ENCODE data around the gene OSBPL10.

Gene OSBPL10

DNA sequence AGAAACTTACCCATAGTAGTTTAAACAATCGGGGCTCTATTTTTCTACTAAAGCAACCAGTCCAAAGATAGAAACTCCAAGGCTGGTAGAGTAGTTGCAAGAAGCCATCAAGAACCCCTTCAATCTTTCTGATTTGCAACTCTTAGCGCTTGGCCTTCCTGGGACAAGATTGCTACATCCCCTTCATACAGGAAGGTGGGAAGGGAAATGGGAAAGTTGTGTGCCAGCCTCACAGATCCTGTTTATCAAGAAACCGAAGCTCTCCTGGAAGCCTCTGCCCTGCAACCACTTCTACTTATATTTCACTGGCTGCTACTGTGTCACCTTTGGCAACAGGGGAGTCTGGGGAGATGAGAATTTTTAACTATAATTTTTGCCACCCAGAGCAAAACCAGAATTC lies 46.2 kb downstream of the OSBPL10 start:
- no peaks in the 10 kb centered on the region for H3K36me3 Mint-ChIP-seq (ENCODE audit: low read depth)
- peaks cover 19% of the 10 kb centered on the region for H3K4me1 Mint-ChIP-seq
- no peak overlapping the region for H3K27ac Mint-ChIP-seq
- no peaks in the 10 kb centered on the region for H3K27me3 Mint-ChIP-seq
- ATAC-seq, result no peak
- no peaks in the 10 kb centered on the region for H3K9me3 Mint-ChIP-seq
- no peak overlapping the region for H3K4me3 Mint-ChIP-seq
- no peak for DNase-seq

DNA sequence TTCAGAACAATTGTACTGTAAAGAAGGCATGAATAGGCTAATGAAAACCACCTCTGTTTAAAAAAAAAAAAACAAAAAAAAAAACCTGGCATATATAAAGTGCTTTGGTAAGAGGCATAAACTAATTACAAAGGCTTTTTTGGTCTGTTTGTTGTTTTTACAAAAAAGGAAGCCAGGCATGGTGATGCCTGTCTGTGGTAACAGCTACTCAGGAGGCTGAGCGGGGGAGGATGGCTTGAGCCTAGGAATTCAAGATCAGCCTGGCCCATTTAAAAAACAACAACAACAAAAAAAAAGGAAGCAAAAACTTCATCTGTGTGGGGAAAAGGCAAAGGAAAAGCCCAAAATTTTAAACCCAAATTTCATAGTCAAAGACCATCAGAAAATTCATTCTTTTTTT lies 47.0 kb downstream of the OSBPL10 start:
- peaks cover 19% of the 10 kb centered on the region for H3K4me1 Mint-ChIP-seq
- H3K4me3 Mint-ChIP-seq, result no peak overlapping the region
- no peaks in the 10 kb centered on the region for H3K9me3 Mint-ChIP-seq
- no peak overlapping the region for H3K27ac Mint-ChIP-seq
- no peak for DNase-seq
- H3K27me3 Mint-ChIP-seq, result no peaks in the 10 kb centered on the region
- no peak for ATAC-seq
- H3K36me3 Mint-ChIP-seq (ENCODE audit: low read depth), result no peaks in the 10 kb centered on the region

DNA sequence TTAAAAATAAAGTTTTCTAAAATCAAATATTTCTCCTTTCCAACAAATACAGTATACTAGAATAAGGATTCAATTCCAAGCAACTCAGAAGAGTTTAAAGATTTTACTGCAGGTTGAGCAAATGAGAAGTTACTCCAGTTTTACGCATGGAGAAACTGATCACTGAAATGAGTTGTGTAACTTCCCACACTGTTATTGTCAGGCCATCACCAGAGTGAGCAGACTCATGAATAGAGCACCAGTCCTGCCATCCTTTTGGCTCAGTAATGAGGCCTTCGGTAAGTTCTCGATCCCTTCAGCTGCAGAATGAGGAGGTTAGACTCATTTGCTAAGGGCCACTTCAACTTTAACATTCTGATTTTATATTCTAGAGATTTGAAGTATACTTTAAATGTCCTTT lies 48.1 kb downstream of the OSBPL10 start:
- ATAC-seq, result no peak
- H3K9me3 Mint-ChIP-seq, result no peaks in the 10 kb centered on the region
- no peaks in the 10 kb centered on the region for H3K27me3 Mint-ChIP-seq
- DNase-seq, result no peak
- no peaks in the 10 kb centered on the region for H3K36me3 Mint-ChIP-seq (ENCODE audit: low read depth)
- peaks cover 27% of the 10 kb centered on the region for H3K4me1 Mint-ChIP-seq
- no peak overlapping the region for H3K4me3 Mint-ChIP-seq
- H3K27ac Mint-ChIP-seq, result no peak overlapping the region

DNA sequence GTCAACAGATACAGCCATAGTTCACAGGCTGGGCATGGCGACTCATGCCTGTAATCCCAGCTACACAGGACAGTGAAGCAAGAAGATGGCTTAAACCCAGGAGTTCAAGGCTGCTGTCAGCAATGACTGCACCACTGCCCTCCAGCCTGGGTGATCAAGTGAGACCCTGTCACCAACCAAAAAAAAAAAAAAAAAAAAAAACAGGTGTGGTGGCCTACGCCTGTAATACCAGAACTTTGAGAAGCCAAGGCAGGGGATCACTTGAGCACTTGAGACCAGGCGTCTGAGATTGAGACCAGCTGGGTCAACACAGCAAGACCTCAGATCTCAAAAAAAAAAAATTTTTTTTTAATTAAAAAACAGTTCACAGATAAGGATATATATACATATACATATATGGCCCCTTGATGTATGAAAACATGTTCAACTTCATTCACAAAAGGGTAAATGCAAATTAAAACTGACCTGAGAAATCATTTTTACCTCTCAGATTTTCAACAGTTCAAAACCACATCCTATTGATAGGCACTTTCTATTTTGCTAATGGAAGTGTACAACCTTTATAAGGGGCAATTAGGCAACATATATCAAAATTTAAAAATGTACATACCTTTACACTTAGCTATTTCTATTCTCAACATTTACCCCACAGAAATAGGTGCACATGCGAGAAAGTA lies 51.1 kb downstream of the OSBPL10 start:
- no peak for DNase-seq
- no peaks in the 10 kb centered on the region for H3K9me3 Mint-ChIP-seq
- no peak overlapping the region for H3K27ac Mint-ChIP-seq
- H3K4me1 Mint-ChIP-seq, result peaks cover 43% of the 10 kb centered on the region
- no peaks in the 10 kb centered on the region for H3K36me3 Mint-ChIP-seq (ENCODE audit: low read depth)
- no peaks in the 10 kb centered on the region for H3K27me3 Mint-ChIP-seq
- no peak overlapping the region for H3K4me3 Mint-ChIP-seq
- ATAC-seq, result no peak

DNA sequence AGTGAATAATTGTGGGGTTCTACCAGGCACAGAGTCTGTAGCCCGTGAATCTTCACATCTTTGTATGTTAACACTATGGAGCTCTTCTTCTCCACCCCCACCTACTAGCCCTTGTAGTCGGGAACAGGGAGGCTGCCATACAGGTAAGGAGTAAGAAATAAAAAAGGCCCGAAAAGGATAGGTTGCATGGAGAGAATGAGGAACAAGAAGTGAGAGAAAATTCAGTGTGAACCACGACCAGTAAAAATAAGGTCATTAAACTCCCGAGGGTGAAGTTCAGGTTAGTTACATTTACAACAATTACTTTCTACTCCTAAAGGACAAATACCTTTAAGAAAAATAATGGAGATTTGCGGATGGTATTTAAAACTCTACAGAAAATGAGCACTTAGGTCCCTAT lies 53.3 kb downstream of the OSBPL10 start:
- DNase-seq (no peak), ATAC-seq (no peak)
- H3K4me3 Mint-ChIP-seq, result no peak overlapping the region
- no peaks in the 10 kb centered on the region for H3K27me3 Mint-ChIP-seq
- H3K4me1 Mint-ChIP-seq, result peaks cover 35% of the 10 kb centered on the region
- no peaks in the 10 kb centered on the region for H3K9me3 Mint-ChIP-seq
- no peaks in the 10 kb centered on the region for H3K36me3 Mint-ChIP-seq (ENCODE audit: low read depth)
- H3K27ac Mint-ChIP-seq, result peak overlapping the region; percentile 77

DNA sequence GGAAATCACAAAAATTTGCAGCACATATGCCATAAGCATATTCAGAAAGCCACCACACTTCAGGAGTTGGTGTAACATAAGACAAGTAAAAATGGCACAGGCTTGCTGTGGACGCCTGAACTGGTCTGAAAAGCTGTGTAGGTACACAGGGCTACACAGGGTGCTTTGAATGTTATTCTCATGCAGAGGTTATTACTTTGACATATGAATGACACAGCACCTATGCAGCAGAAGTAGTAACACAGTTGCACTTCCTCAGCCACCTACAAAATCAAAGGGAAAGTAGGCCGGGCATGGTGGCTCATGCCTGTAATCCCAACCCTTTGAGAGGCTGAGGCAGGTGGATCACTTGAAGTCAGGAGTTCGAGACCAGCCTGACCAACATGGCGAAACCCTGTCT lies 54.5 kb downstream of the OSBPL10 start:
- no peaks in the 10 kb centered on the region for H3K36me3 Mint-ChIP-seq (ENCODE audit: low read depth)
- no peaks in the 10 kb centered on the region for H3K9me3 Mint-ChIP-seq
- ATAC-seq (no peak), DNase-seq (no peak)
- peaks cover 33% of the 10 kb centered on the region for H3K4me1 Mint-ChIP-seq
- peak overlapping the region; percentile 77 for H3K27ac Mint-ChIP-seq
- H3K4me3 Mint-ChIP-seq, result no peak overlapping the region
- no peaks in the 10 kb centered on the region for H3K27me3 Mint-ChIP-seq

DNA sequence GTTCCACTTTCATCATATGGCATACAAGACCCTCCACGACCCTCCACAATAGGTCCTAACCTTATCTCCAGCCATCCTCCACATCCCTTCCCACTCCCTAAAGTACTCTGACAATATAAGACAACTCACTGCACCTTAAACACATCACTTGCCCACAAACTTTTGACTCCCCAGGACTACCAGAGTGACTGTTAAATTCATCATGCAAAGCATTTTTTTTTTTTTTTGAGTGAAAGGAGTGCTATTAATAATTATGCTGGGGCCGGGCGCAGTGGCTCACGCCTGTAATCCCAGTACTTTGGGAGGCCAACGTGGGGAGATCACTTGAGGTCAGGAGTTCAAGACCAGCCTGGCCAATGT lies 55.8 kb downstream of the OSBPL10 start:
- Mint-ChIP-seq H3K4me3 (no peak overlapping the region), H3K4me1 (peaks cover 30% of the 10 kb centered on the region), H3K27ac (peak overlapping the region; percentile 32), H3K27me3 (no peaks in the 10 kb centered on the region), H3K9me3 (peaks cover 5% of the 10 kb centered on the region), H3K36me3 (ENCODE audit: low read depth) (peaks cover 1% of the 10 kb centered on the region)
- DNase-seq (no peak), ATAC-seq (no peak)

DNA sequence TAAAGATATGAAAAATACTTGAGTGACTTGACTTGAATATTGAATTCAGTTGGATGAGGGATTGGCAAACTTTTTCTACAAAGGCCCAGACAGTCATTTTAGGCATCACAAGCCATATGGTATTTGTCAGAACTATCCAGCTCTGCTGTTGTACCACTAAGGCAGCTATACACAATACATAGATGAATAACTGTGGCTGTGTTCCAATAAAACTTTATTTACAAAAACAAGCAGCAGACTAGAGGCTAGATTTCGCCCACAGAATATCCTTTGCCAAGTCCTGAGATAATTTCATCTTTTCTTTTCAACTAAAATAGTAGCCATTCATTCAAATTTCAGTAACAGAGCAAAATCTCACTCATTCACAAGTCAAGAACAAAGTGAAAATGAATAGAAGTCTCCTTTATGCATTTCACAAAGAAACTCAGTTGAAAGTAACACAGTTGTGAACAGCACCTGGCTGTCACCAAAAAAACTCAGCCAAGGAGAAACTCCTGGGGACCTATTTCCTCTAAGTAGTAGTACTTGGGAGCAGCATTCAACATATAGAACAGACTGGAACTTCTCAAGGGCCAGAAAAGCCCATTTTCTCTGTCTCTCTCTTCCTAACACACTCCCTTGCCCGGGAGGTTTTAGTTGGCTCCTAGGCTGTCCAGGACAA lies 56.3 kb downstream of the OSBPL10 start:
- no peak overlapping the region for H3K4me3 Mint-ChIP-seq
- peaks cover 28% of the 10 kb centered on the region for H3K4me1 Mint-ChIP-seq
- H3K27me3 Mint-ChIP-seq, result no peaks in the 10 kb centered on the region
- H3K36me3 Mint-ChIP-seq (ENCODE audit: low read depth), result peaks cover 6% of the 10 kb centered on the region
- peaks cover 10% of the 10 kb centered on the region for H3K9me3 Mint-ChIP-seq
- DNase-seq, result no peak
- peak overlapping the region; percentile 32 for H3K27ac Mint-ChIP-seq
- ATAC-seq, result no peak

DNA sequence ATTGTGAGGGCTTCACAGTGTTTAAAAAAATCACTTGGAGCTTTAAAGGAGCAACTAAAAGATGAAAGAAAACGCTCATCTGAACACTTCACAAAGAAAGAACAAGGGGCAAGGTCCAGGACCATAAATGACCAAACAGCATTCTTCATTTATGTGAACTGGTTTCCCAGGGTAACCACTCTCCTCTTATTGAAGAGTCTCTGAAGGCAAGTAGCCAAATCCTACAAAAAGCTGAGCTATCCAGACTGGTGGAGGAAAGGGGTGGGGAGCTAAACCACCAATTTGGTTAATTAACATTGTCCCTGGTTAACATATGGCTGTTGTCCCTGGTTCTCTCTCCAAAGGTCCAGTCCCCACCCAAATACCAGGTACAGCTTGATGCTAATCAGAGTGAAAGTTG lies 58.1 kb downstream of the OSBPL10 start:
- Mint-ChIP-seq H3K4me3 (no peak overlapping the region), H3K27me3 (no peaks in the 10 kb centered on the region), H3K4me1 (peaks cover 34% of the 10 kb centered on the region), H3K9me3 (peaks cover 20% of the 10 kb centered on the region), H3K36me3 (ENCODE audit: low read depth) (peaks cover 6% of the 10 kb centered on the region), H3K27ac (no peak overlapping the region)
- DNase-seq (no peak), ATAC-seq (no peak)

DNA sequence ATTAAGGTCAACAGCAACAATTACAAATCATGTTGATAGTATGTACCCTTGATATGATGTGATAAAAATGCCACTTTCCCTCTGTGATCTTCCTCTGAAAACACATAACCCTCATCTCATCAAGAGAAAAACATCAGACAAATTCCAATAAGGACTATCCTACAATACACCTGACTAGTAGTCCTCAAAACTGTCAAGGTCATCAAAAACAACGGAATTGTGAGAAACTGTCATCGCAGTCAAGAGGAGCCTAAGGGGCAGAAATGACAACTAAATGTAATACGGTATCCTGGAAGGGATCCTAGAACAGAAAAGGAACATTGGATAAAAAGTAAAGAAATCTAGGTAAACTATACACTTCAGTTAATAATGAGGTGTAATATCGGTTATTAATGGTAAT lies 59.2 kb downstream of the OSBPL10 start:
- Mint-ChIP-seq H3K36me3 (ENCODE audit: low read depth) (peaks cover 6% of the 10 kb centered on the region), H3K9me3 (peaks cover 20% of the 10 kb centered on the region), H3K27ac (no peak overlapping the region), H3K4me3 (no peak overlapping the region), H3K4me1 (peaks cover 32% of the 10 kb centered on the region), H3K27me3 (no peaks in the 10 kb centered on the region)
- ATAC-seq (no peak), DNase-seq (no peak)

DNA sequence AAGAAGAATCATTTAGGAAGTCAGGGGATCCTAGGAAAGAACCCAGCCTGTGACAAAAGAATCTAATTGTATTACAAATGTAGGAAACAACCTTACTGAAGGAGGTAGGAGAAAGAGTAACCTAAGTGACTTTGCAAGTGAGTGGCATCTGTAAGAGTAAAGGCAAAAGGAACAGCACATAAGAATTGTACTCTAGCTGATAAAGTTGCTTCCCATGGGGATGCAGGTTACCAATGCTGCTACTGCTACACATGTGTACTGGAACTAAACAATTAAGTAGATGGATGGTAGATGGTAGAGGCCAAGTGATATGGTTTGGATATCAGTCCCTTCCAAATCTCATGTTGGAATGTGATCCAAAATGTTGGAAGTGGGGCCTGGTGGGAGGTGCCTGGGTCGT lies 60.8 kb downstream of the OSBPL10 start:
- DNase-seq (no peak), ATAC-seq (no peak)
- Mint-ChIP-seq H3K4me1 (peaks cover 38% of the 10 kb centered on the region), H3K4me3 (no peak overlapping the region), H3K9me3 (peaks cover 20% of the 10 kb centered on the region), H3K27me3 (no peaks in the 10 kb centered on the region), H3K36me3 (ENCODE audit: low read depth) (peaks cover 6% of the 10 kb centered on the region), H3K27ac (no peak overlapping the region)

DNA sequence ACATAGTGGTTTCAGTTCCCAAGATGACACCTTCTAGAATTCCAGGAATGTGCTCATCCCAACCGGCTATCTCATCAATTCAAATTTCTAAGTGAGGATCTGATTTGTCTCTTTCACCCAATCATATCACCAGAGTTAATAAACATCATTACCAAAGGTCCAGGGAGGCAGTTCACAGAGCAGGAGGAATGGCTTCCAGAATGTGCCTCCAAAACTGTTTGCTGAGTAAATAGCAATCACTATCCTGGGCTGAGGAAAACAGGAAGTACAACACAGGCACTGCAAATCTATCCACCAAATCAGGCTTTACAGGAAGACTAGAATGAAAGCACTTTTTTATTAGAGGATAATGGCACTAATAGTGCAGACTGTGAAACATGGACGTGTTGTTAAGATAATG lies 61.5 kb downstream of the OSBPL10 start:
- DNase-seq, result no peak
- Mint-ChIP-seq H3K4me1 (peaks cover 35% of the 10 kb centered on the region), H3K27ac (no peak overlapping the region), H3K27me3 (no peaks in the 10 kb centered on the region), H3K4me3 (no peak overlapping the region), H3K36me3 (ENCODE audit: low read depth) (peaks cover 6% of the 10 kb centered on the region), H3K9me3 (peaks cover 20% of the 10 kb centered on the region)
- ATAC-seq, result no peak

DNA sequence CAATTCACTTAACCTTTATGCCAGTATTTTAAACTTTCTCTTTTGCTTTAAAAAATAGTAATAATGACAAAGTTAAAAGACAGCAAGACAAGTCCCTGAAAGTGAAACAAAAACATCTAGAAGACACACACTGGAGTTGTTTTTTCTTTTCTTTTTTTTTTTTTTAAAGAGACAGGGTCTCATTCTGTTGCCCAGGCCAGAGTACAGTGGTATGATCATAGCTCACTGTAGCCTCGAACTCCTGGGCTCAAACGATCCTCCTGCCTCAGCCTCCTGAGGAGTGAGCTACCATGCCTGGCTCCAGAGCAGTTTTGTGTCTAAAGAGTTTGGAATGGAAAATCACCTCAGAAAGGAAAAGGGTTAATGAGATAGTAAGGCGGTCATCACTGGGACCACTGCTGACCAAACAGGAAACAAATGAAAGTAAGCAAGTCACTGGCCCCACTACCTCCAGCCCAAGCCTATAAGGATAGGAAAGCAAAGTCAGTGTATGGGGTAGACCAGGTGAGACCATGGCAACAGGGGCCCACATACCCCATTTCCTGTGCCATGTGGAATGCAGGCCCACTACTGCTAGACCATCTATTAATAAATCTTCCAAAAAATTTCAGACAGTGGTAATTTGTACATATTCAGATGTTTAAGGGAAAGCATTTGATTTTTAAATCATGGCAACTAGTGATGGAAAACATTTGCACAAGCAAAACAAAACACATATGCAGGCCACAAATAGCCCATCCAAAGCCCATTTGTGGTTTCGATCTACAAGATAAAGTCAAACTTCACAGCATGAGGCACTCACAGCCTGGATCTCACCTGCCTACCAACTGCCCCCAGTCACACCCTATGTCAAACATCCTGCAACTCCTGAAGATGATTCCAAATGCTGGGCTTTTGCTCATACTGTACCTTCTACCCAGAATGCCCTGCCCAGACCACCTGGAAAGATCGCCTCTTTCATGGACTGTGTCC lies 62.6 kb downstream of the OSBPL10 start:
- no peak for DNase-seq
- no peaks in the 10 kb centered on the region for H3K27me3 Mint-ChIP-seq
- H3K4me3 Mint-ChIP-seq, result peak overlapping the region; percentile 60
- peaks cover 35% of the 10 kb centered on the region for H3K4me1 Mint-ChIP-seq
- peak; percentile 40 for ATAC-seq
- H3K9me3 Mint-ChIP-seq, result peaks cover 20% of the 10 kb centered on the region
- H3K36me3 Mint-ChIP-seq (ENCODE audit: low read depth), result peaks cover 6% of the 10 kb centered on the region
- H3K27ac Mint-ChIP-seq, result peak overlapping the region; percentile 78

DNA sequence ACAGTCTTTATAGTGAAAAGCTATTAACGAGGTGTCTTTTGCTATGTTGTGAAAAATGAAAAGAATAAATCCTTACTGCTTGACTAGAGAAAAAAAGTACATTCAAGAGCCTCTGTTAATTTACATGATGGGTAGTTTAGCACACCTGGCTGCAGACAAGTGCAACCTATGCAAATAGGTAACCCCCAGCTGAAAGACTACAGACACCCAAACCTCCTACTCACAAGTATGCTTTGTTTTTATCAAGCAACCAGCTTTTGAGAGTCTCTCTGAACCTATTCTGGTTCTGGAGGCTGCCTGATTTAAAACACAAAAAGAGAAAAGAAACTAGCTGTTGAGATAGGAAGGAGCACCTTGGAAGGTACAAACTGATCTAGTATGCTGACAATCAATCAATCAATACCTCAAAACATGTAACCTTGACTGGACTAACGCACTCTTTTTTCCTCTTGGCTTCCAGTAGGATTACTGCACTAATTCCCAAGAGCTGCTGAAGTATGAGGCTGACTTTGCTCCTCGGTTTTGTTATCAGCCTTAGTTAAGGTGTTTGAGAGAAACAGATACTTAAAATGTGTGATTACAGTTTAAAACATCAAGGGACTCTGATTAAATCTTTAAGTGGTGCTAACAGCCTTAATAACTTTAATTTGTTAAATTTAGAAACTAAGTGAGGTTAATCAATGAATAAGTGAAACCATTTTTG lies 63.6 kb downstream of the OSBPL10 start:
- no peak overlapping the region for H3K4me3 Mint-ChIP-seq
- DNase-seq (no peak), ATAC-seq (no peak)
- peaks cover 6% of the 10 kb centered on the region for H3K36me3 Mint-ChIP-seq (ENCODE audit: low read depth)
- H3K9me3 Mint-ChIP-seq, result peaks cover 20% of the 10 kb centered on the region
- H3K4me1 Mint-ChIP-seq, result peaks cover 34% of the 10 kb centered on the region
- H3K27ac Mint-ChIP-seq, result peak overlapping the region; percentile 44
- no peaks in the 10 kb centered on the region for H3K27me3 Mint-ChIP-seq
